K562 (cell line): ENCODE data around the gene ZDHHC14.

ENCODE experiments used
- CBFB ChIP-seq: sonication (generic); formaldehyde crosslinking; IDR thresholded peaks from 2 replicates; pipeline ENCODE4 v1.4.0; 2020; ENCODE audit warnings: mild to moderate bottlenecking, missing genetic modification reagents
- NCOA6 ChIP-seq: fragments of 450-650 bp; IDR thresholded peaks from 2 replicates; pipeline ENCODE4 v1.6.1; 2017; ENCODE audit warnings: mild to moderate bottlenecking
- TF ChIP-seq, protein P1 (sequence below), 3 experiments: IDR thresholded peaks in 2 of 3; conservative IDR thresholded peaks in 1 of 3; 2 replicates each; pipeline ENCODE4 v1.5.1; 2011 to 2012; ENCODE audit warnings: low read length in 3 of 3, mild to moderate bottlenecking in 3 of 3, control low read depth in 2 of 3, improper control_type of control experiment in 1 of 3, inconsistent platforms in 1 of 3, low read depth in 1 of 3, mixed read lengths in 1 of 3, moderate library complexity in 1 of 3; ENCODE audit not compliant: insufficient read depth in 2 of 3

DNA sequence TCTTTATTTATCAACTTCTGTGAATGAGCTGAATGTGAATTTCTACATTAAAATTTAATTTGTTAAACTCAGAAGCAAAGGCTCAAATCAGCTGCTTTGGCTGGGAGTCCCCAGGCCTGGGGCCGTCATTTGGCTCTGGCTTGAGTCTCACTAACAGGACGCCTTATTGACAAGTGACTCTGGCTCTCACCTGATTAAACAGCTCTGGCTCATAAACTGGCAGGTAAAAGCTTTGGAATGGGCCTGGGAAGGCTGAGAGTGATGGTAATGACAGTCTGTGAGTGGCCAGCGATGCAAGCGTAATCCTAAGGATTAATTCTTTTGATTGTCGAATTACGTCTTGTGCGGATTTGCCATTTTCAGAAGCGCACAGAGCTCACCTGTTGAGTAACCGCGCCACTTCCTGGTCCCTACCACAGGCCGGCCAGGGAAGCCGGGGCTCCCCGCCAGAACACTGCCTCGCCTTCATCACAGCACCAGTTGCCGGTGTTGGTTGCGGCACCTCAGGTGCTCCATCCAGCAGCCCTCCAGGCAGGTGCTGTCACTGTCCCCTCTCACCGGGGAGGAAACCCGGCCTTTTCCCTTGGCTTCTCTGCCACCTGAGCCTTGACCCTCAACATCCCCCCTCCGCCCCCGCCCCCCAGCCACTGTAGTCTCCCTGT, 110.7 kb downstream of the ZDHHC14 start:
- TF ChIP-seq, protein P1, sequence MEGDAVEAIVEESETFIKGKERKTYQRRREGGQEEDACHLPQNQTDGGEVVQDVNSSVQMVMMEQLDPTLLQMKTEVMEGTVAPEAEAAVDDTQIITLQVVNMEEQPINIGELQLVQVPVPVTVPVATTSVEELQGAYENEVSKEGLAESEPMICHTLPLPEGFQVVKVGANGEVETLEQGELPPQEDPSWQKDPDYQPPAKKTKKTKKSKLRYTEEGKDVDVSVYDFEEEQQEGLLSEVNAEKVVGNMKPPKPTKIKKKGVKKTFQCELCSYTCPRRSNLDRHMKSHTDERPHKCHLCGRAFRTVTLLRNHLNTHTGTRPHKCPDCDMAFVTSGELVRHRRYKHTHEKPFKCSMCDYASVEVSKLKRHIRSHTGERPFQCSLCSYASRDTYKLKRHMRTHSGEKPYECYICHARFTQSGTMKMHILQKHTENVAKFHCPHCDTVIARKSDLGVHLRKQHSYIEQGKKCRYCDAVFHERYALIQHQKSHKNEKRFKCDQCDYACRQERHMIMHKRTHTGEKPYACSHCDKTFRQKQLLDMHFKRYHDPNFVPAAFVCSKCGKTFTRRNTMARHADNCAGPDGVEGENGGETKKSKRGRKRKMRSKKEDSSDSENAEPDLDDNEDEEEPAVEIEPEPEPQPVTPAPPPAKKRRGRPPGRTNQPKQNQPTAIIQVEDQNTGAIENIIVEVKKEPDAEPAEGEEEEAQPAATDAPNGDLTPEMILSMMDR (IDR thresholded peaks at IDR 0.05 in 2 of 3, conservative IDR thresholded peaks at IDR 0.05 in 1 of 3; ENCODE audit: insufficient read depth in 2 of 3, low read depth in 1 of 3, low read length in 3 of 3), result no peak
- TF ChIP-seq NCOA6, result no peak
- no peak for TF ChIP-seq CBFB
